Measurements from ENCODE around the gene LRRC73. TPM values are rescaled to one million over a fixed set of nuclear protein-coding genes. Genes with fewer than 3 reads are reported as not detected.
"Not testable (repeated sequence)": the region's sequence is repeated elsewhere in the genome, so short reads cannot be mapped to it uniquely, and the experiment has no call there.

The LRRC73 gene
- total and polyA plus RNA-seq, 2 donors, result 0.24 TPM; not detected in 1

- H3K4me3 ChIP-seq (ENCODE audit: low read depth, low read length), result no peak overlapping the region
- 79% methylated on average over 6 of the region's 6 CpGs for WGBS
- DNase-seq (ENCODE audit: extremely low spot score), result no peak
- H3K4me1 ChIP-seq (ENCODE audit: insufficient read depth), result no peaks in the 10 kb centered on the region
- H3K27ac ChIP-seq (ENCODE audit: low read depth), result no peak overlapping the region
- H3K36me3 ChIP-seq (ENCODE audit: insufficient read depth), result no peaks in the 10 kb centered on the region
Observed at GRCh38 chr6:43475516-43475915, 34.6 kb downstream of the LRRC73 start.

- WGBS, result 97% methylated on average over 4 of the region's 4 CpGs
- Histone ChIP-seq H3K4me1 (ENCODE audit: insufficient read depth) (no peaks in the 10 kb centered on the region), H3K4me3 (ENCODE audit: low read depth, low read length) (no peak overlapping the region), H3K36me3 (ENCODE audit: insufficient read depth) (no peaks in the 10 kb centered on the region), H3K27ac (ENCODE audit: low read depth) (no peak overlapping the region)
- no peak for DNase-seq (ENCODE audit: extremely low spot score)
Observed at GRCh38 chr6:43472515-43472914, 37.6 kb downstream of the LRRC73 start.

GRCh38 chr6:43471399-43471798 lies 38.7 kb downstream of the LRRC73 start:
- Histone ChIP-seq H3K4me3 (ENCODE audit: low read depth, low read length) (no peak overlapping the region), H3K4me1 (ENCODE audit: insufficient read depth) (no peaks in the 10 kb centered on the region), H3K27ac (ENCODE audit: low read depth) (no peak overlapping the region), H3K36me3 (ENCODE audit: insufficient read depth) (no peaks in the 10 kb centered on the region)
- DNase-seq (ENCODE audit: extremely low spot score), result no peak
- 69% methylated on average over 1 of the region's 1 CpG for WGBS

- DNase-seq (ENCODE audit: extremely low spot score), result no peak
- H3K4me1 ChIP-seq (ENCODE audit: insufficient read depth), result no peaks in the 10 kb centered on the region
- 88% methylated on average over 7 of the region's 7 CpGs for WGBS
- no peaks in the 10 kb centered on the region for H3K36me3 ChIP-seq (ENCODE audit: insufficient read depth)
- no peak overlapping the region for H3K27ac ChIP-seq (ENCODE audit: low read depth)
- no peak overlapping the region for H3K4me3 ChIP-seq (ENCODE audit: low read depth, low read length)
Observed at GRCh38 chr6:43469947-43470346, 40.2 kb downstream of the LRRC73 start.

GRCh38 chr6:43468748-43469681 lies 41.1 kb downstream of the LRRC73 start:
- Histone ChIP-seq H3K36me3 (ENCODE audit: insufficient read depth) (no peaks in the 10 kb centered on the region), H3K4me3 (ENCODE audit: low read depth, low read length) (no peak overlapping the region), H3K27ac (ENCODE audit: low read depth) (no peak overlapping the region), H3K4me1 (ENCODE audit: insufficient read depth) (no peaks in the 10 kb centered on the region)
- 64% methylated on average over 13 of the region's 13 CpGs for WGBS
- no peak for DNase-seq (ENCODE audit: extremely low spot score)

- no peak for DNase-seq (ENCODE audit: extremely low spot score)
- Histone ChIP-seq H3K27ac (ENCODE audit: low read depth) (no peak overlapping the region), H3K4me3 (ENCODE audit: low read depth, low read length) (no peak overlapping the region), H3K36me3 (ENCODE audit: insufficient read depth) (no peaks in the 10 kb centered on the region), H3K4me1 (ENCODE audit: insufficient read depth) (no peaks in the 10 kb centered on the region)
- WGBS, result 72% methylated on average over 4 of the region's 4 CpGs
Observed at GRCh38 chr6:43468240-43468639, 41.9 kb downstream of the LRRC73 start.

GRCh38 chr6:43467752-43468151 lies 42.4 kb downstream of the LRRC73 start:
- no peaks in the 10 kb centered on the region for H3K36me3 ChIP-seq (ENCODE audit: insufficient read depth)
- no peak for DNase-seq (ENCODE audit: extremely low spot score)
- no peak overlapping the region for H3K4me3 ChIP-seq (ENCODE audit: low read depth, low read length)
- no peak overlapping the region for H3K27ac ChIP-seq (ENCODE audit: low read depth)
- WGBS, result 75% methylated on average over 4 of the region's 4 CpGs
- no peaks in the 10 kb centered on the region for H3K4me1 ChIP-seq (ENCODE audit: insufficient read depth)

- not testable (repeated sequence) for DNase-seq (ENCODE audit: extremely low spot score); H3K4me3 ChIP-seq (ENCODE audit: low read depth, low read length); H3K36me3 ChIP-seq (ENCODE audit: insufficient read depth); H3K4me1 ChIP-seq (ENCODE audit: insufficient read depth); H3K27ac ChIP-seq (ENCODE audit: low read depth)
- WGBS, result 58% methylated on average over 5 of the region's 5 CpGs
Observed at GRCh38 chr6:43467265-43467664, 42.9 kb downstream of the LRRC73 start.

GRCh38 chr6:43465948-43466347 lies 44.2 kb downstream of the LRRC73 start:
- Histone ChIP-seq H3K27ac (ENCODE audit: low read depth) (no peak overlapping the region), H3K4me3 (ENCODE audit: low read depth, low read length) (no peak overlapping the region), H3K36me3 (ENCODE audit: insufficient read depth) (no peaks in the 10 kb centered on the region), H3K4me1 (ENCODE audit: insufficient read depth) (no peaks in the 10 kb centered on the region)
- 56% methylated on average over 2 of the region's 2 CpGs for WGBS
- no peak for DNase-seq (ENCODE audit: extremely low spot score)

GRCh38 chr6:43464337-43464736 lies 45.8 kb downstream of the LRRC73 start:
- Histone ChIP-seq H3K4me3 (ENCODE audit: low read depth, low read length) (no peak overlapping the region), H3K4me1 (ENCODE audit: insufficient read depth) (no peaks in the 10 kb centered on the region), H3K27ac (ENCODE audit: low read depth) (no peak overlapping the region), H3K36me3 (ENCODE audit: insufficient read depth) (no peaks in the 10 kb centered on the region)
- whole genome bisulfite sequencing, result 79% methylated on average over 8 of the region's 8 CpGs
- DNase-seq (ENCODE audit: extremely low spot score), result no peak

- Histone ChIP-seq H3K36me3 (ENCODE audit: insufficient read depth) (no peaks in the 10 kb centered on the region), H3K4me3 (ENCODE audit: low read depth, low read length) (no peak overlapping the region), H3K4me1 (ENCODE audit: insufficient read depth) (no peaks in the 10 kb centered on the region), H3K27ac (ENCODE audit: low read depth) (no peak overlapping the region)
- WGBS, result 71% methylated on average over 5 of the region's 5 CpGs
- no peak for DNase-seq (ENCODE audit: extremely low spot score)
Observed at GRCh38 chr6:43461936-43462335, 48.2 kb downstream of the LRRC73 start.

GRCh38 chr6:43460032-43460431 lies 50.1 kb downstream of the LRRC73 start:
- no peak overlapping the region for H3K4me3 ChIP-seq (ENCODE audit: low read depth, low read length)
- DNase-seq (ENCODE audit: extremely low spot score), result no peak
- no peak overlapping the region for H3K27ac ChIP-seq (ENCODE audit: low read depth)
- no peaks in the 10 kb centered on the region for H3K36me3 ChIP-seq (ENCODE audit: insufficient read depth)
- no peaks in the 10 kb centered on the region for H3K4me1 ChIP-seq (ENCODE audit: insufficient read depth)
- whole genome bisulfite sequencing, result 52% methylated on average over 4 of the region's 4 CpGs

GRCh38 chr6:43459535-43459934 lies 50.6 kb downstream of the LRRC73 start:
- Histone ChIP-seq H3K4me1 (ENCODE audit: insufficient read depth) (no peaks in the 10 kb centered on the region), H3K36me3 (ENCODE audit: insufficient read depth) (no peaks in the 10 kb centered on the region), H3K4me3 (ENCODE audit: low read depth, low read length) (no peak overlapping the region), H3K27ac (ENCODE audit: low read depth) (no peak overlapping the region)
- DNase-seq (ENCODE audit: extremely low spot score), result no peak
- WGBS, result 77% methylated on average over 1 of the region's 1 CpG

GRCh38 chr6:43458154-43458553 lies 52.0 kb downstream of the LRRC73 start:
- not testable (repeated sequence) for H3K27ac ChIP-seq (ENCODE audit: low read depth); H3K4me3 ChIP-seq (ENCODE audit: low read depth, low read length); H3K36me3 ChIP-seq (ENCODE audit: insufficient read depth); H3K4me1 ChIP-seq (ENCODE audit: insufficient read depth); DNase-seq (ENCODE audit: extremely low spot score)
- 93% methylated on average over 15 of the region's 15 CpGs for WGBS

Data from urinary bladder (tissue), 4 donors.